ENCODE data around the gene MAML3. TPM values are rescaled to one million over a fixed set of nuclear protein-coding genes. Genes with fewer than 3 reads are reported as not detected.

The MAML3 gene
- total RNA-seq, 1 experiment from 2014 or later, result 12.1 TPM

GRCh38 chr4:140131675-140132229 lies 22.2 kb downstream of the MAML3 start:
- H3K4me3 Mint-ChIP-seq (ENCODE audit: unreplicated experiment), result no peak overlapping the region
- H3K9me3 Mint-ChIP-seq (ENCODE audit: unreplicated experiment), result no peaks in the 10 kb centered on the region
- DNase-seq, result no peak
- H3K4me1 Mint-ChIP-seq (ENCODE audit: low read depth, unreplicated experiment), result peaks cover 12% of the 10 kb centered on the region
- ChIA-PET POLR2A (no interaction called here), CTCF (no interaction called here)
- BruUV-seq (replicated peaks), result no TSS peak
- intact Hi-C loops (cut with micrococcal nuclease; ENCODE audit: unreplicated experiment), result no loop called here
- peaks cover 4% of the 10 kb centered on the region for H3K36me3 Mint-ChIP-seq (ENCODE audit: insufficient read depth, unreplicated experiment)
- TF ChIP-seq CTCF (IDR thresholded peaks at IDR 0.05; ENCODE audit: insufficient read depth in 1 of 2, low read depth in 1 of 2, low read length in 1 of 2, severe bottlenecking in 1 of 2, unreplicated experiment in 1 of 2), result no peak
- H3K27me3 Mint-ChIP-seq (ENCODE audit: insufficient read depth, unreplicated experiment), result no peaks in the 10 kb centered on the region
- H3K4me1 ChIP-seq, result peaks cover 39% of the 10 kb centered on the region
- H3K27me3 ChIP-seq (replicated peaks; ENCODE audit: control insufficient read depth, insufficient read depth, low read length), result no peaks in the 10 kb centered on the region
- H3K9me3 ChIP-seq, result no peaks in the 10 kb centered on the region
- H3K36me3 ChIP-seq (ENCODE audit: control insufficient read depth, insufficient read depth, low read length), result no peaks in the 10 kb centered on the region; the same call in 1 of the 2 replicates
- H3K4me3 ChIP-seq (ENCODE audit: low read depth, low read length), result no peak overlapping the region
- H3K27ac Mint-ChIP-seq (ENCODE audit: unreplicated experiment), result no peak overlapping the region

- H3K27me3 ChIP-seq (replicated peaks; ENCODE audit: control insufficient read depth, insufficient read depth, low read length), result no peaks in the 10 kb centered on the region
- Mint-ChIP-seq H3K4me1 (ENCODE audit: low read depth, unreplicated experiment) (peaks cover 18% of the 10 kb centered on the region), H3K36me3 (ENCODE audit: insufficient read depth, unreplicated experiment) (no peaks in the 10 kb centered on the region), H3K27ac (ENCODE audit: unreplicated experiment) (no peak overlapping the region), H3K27me3 (ENCODE audit: insufficient read depth, unreplicated experiment) (no peaks in the 10 kb centered on the region), H3K9me3 (ENCODE audit: unreplicated experiment) (no peaks in the 10 kb centered on the region), H3K4me3 (ENCODE audit: unreplicated experiment) (no peak overlapping the region)
- intact Hi-C loops (cut with micrococcal nuclease; ENCODE audit: unreplicated experiment), result no loop called here
- POLR2A ChIA-PET, result no interaction called here
- H3K4me3 ChIP-seq (ENCODE audit: low read depth, low read length), result no peak overlapping the region
- no peaks in the 10 kb centered on the region for H3K9me3 ChIP-seq
- no peak for TF ChIP-seq CTCF (IDR thresholded peaks at IDR 0.05; ENCODE audit: insufficient read depth in 1 of 2, low read depth in 1 of 2, low read length in 1 of 2, severe bottlenecking in 1 of 2, unreplicated experiment in 1 of 2)
- H3K36me3 ChIP-seq (ENCODE audit: control insufficient read depth, insufficient read depth, low read length), result no peaks in the 10 kb centered on the region; the same call in 1 of the 2 replicates
- BruUV-seq (replicated peaks), result no TSS peak
- peaks cover 28% of the 10 kb centered on the region for H3K4me1 ChIP-seq
- no peak for DNase-seq
- CTCF ChIA-PET, result no interaction called here
Observed at GRCh38 chr4:140130677-140131076, 23.3 kb downstream of the MAML3 start.

GRCh38 chr4:140127422-140127821 lies 26.6 kb downstream of the MAML3 start:
- H3K27ac Mint-ChIP-seq (ENCODE audit: unreplicated experiment), result no peak overlapping the region
- Histone ChIP-seq H3K4me3 (ENCODE audit: low read depth, low read length) (no peak overlapping the region), H3K36me3 (ENCODE audit: control insufficient read depth, insufficient read depth, low read length) (no peaks in the 10 kb centered on the region; the same call in 1 of the 2 replicates), H3K9me3 (no peaks in the 10 kb centered on the region), H3K27me3 (replicated peaks; ENCODE audit: control insufficient read depth, insufficient read depth, low read length) (no peaks in the 10 kb centered on the region), H3K4me1 (no peaks in the 10 kb centered on the region)
- POLR2A ChIA-PET, result no interaction called here
- DNase-seq, result no peak
- no peaks in the 10 kb centered on the region for H3K27me3 Mint-ChIP-seq (ENCODE audit: insufficient read depth, unreplicated experiment)
- no peak overlapping the region for H3K4me3 Mint-ChIP-seq (ENCODE audit: unreplicated experiment)
- H3K4me1 Mint-ChIP-seq (ENCODE audit: low read depth, unreplicated experiment), result peaks cover 5% of the 10 kb centered on the region
- intact Hi-C loops (cut with micrococcal nuclease; ENCODE audit: unreplicated experiment), result no loop called here
- no TSS peak for BruUV-seq (replicated peaks)
- H3K9me3 Mint-ChIP-seq (ENCODE audit: unreplicated experiment), result no peaks in the 10 kb centered on the region
- TF ChIP-seq CTCF (IDR thresholded peaks at IDR 0.05; ENCODE audit: insufficient read depth in 1 of 2, low read depth in 1 of 2, low read length in 1 of 2, severe bottlenecking in 1 of 2, unreplicated experiment in 1 of 2), result no peak
- CTCF ChIA-PET, result no interaction called here
- no peaks in the 10 kb centered on the region for H3K36me3 Mint-ChIP-seq (ENCODE audit: insufficient read depth, unreplicated experiment)

Data from Caco-2 (cell line).